ENCODE results near the gene EXD3.

The EXD3 gene

DNA sequence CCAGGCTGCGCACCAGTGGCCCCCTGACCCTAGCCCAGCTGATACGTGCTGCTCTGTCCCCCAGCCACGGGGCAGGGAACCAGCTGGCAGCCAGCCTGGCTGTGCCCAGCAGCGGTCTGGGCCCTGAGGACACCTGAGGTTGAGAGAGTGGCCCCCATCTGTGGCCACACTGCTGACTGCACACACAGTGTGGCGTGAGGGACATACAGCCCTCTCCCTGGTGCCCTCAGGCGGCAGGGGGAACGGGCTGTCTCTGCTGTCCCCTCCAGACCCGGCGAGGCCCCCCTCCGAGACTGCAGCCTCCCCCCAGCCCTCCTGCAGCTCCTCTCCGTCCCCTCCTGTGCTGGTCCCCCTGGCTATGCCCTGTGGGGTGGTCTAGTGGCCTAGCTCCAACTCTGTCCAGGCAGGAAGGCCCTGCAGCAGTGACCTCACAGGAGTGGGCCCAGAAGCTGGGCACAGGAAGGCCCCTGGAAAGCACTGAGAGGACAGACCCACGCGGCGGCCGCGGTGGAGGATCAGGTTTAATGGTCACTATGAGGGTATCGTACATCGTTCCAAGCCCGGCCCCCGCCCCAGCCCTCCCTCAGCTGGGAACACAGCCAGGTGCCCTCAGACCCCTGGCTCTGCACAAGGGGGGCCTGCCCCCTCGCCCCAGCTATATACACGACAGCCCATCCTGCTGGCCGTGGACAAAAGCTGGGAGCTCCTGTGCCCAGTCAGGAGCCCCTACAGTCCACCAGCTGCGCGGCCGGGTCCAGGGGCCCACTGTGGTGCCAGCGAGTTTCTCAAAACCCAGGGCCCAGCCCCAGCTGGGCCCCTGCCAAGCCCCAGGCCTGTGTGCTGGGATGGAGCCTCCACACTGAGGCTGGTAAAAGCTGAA lies 25.0 kb upstream of the EXD3 start:
- H3K4me3 ChIP-seq (ENCODE audit: low read depth, low read length) = no peak overlapping the region
- TF ChIP-seq, protein P1, sequence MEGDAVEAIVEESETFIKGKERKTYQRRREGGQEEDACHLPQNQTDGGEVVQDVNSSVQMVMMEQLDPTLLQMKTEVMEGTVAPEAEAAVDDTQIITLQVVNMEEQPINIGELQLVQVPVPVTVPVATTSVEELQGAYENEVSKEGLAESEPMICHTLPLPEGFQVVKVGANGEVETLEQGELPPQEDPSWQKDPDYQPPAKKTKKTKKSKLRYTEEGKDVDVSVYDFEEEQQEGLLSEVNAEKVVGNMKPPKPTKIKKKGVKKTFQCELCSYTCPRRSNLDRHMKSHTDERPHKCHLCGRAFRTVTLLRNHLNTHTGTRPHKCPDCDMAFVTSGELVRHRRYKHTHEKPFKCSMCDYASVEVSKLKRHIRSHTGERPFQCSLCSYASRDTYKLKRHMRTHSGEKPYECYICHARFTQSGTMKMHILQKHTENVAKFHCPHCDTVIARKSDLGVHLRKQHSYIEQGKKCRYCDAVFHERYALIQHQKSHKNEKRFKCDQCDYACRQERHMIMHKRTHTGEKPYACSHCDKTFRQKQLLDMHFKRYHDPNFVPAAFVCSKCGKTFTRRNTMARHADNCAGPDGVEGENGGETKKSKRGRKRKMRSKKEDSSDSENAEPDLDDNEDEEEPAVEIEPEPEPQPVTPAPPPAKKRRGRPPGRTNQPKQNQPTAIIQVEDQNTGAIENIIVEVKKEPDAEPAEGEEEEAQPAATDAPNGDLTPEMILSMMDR (IDR thresholded peaks at IDR 0.05; ENCODE audit: low read depth, low read length) = no peak

DNA sequence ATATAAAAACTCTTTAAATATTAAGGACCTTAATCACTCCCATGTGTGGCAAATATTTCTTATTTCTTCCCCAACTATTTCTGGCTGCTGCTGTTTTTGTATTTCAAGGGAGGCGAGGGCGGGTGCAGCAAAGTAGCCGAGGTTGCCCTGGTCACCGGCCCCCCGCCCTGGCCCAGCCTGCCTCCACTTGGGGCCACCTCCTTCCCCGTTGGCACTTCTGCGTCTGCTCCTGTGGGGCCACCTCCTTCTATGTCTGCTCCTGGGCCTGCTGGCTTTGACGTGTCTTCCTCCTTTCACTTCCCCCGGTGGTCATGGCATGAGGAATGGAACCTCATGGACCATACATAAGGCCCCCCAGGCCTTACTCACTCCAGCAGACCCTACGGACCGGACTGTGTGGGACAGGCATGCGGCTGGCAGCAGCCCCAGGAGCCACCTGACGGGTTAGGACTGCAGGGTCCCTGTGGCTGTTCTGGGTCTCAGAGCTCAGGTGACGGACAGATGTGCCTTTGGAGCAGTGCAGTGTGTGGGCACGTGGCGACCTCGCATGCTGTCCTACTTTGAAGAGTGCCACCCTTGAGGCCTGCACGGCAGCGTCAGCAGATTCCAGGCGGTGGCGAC lies 24.0 kb upstream of the EXD3 start:
- TF ChIP-seq, protein P1 (IDR thresholded peaks at IDR 0.05; ENCODE audit: low read depth, low read length) = no peak
- no peak overlapping the region for H3K4me3 ChIP-seq (ENCODE audit: low read depth, low read length)

DNA sequence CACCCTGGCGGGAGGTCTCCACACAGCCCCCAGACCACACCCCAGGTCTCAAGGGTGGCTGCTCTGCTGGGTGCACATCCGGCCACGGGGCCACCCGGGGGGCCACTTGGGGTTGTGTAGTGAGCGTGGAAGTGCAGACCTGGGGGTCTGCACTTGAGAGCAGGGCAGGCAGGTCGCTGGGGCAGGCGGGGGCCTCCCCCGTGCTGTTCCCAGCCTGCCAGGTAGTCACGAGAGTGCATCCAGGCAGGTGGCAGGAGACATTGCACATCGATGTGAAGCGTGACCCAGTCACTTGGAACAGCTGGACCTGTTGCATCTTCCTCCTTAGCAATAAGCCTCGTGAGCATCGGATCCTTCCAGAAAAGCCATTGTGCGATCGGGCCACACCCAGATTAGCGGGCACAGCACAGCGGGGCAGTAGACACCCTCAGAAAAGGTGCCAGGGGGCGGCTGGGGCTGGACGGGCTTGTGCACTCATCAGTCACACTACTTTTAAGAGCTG lies 23.0 kb upstream of the EXD3 start:
- no peak overlapping the region for H3K4me3 ChIP-seq (ENCODE audit: low read depth, low read length)
- TF ChIP-seq, protein P1 (IDR thresholded peaks at IDR 0.05; ENCODE audit: low read depth, low read length) = no peak

DNA sequence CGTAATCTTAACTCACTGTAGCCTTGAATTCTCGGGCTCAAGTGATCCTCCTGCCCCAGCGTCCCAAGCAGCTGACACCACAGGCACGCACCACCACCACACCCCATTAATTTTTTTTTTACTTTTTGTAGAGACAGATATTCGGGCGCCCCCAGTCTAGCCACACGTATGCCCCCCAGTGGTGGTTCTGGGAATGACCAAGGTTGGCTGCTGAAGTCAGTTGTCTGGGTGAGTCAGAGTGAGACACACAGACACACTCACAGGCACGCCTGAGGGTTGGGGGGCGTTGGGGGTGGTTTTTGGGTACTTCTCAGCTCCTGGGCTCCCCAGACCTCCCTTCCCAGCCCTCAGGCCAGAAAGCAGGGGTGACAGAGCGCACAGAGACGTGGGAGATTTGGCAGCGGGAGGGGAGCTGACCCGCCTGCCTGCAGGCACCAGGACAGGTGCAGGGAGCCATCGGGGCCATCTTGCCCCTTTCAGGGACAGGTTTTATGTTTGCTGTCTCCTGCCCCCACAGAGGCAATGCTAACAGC lies 22.4 kb upstream of the EXD3 start:
- no peak overlapping the region for H3K4me3 ChIP-seq (ENCODE audit: low read depth, low read length)
- TF ChIP-seq, protein P1 (IDR thresholded peaks at IDR 0.05; ENCODE audit: low read depth, low read length) = peak; percentile 84

DNA sequence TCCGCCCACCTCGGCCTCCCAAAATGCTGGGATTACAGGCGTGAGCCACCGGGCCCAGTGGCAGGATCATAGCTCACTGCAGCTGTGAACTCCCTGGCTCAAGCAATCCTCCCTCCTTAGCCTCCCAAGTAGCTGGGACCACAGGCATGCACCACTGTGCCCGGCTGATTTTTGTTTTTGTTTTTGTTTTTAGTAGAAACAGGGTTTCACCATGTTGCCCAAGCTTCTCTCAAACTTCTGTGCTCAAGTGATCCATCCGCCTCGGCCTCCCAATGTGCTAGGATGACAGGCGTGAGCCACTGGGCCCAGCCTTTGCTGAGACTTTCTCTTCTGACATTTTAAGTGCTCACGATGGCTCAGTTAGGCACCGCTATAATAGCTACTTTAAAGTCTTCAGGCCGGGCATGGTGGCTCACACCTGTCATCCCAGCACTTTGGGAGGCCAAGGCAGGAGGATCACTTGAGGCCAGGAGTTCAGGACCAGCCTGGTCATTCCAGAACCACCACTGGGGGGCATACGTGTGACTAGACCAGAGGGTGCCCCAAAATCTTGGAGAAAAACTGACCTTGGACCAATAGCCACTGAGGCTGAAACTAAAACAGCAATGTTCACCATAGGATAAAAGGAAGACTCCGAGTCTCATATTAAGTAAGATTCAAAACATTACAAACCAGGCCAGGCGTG lies 21.3 kb upstream of the EXD3 start:
- TF ChIP-seq, protein P1 (IDR thresholded peaks at IDR 0.05; ENCODE audit: low read depth, low read length) = no peak
- no peak overlapping the region for H3K4me3 ChIP-seq (ENCODE audit: low read depth, low read length)

DNA sequence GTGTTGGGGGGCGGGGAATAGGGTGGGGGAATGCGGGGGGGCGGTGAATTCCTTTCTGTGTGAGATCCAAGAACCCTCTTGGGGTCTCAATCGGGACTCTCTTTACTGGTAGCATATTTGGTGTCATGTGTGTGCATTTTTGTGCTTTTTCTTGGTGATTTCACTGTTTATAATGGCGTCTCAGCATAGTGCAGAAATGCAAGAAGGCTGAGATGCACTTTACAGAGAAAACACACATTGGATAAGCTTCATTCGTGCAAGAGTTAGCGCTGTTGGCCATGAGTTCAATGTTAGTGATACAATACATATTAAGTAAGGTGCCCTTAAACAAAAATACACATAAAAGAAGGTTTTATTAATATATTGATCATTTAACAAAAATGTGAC lies 19.0 kb upstream of the EXD3 start:
- H3K4me3 ChIP-seq (ENCODE audit: low read depth, low read length) = no peak overlapping the region
- TF ChIP-seq, protein P1 (IDR thresholded peaks at IDR 0.05; ENCODE audit: low read depth, low read length) = no peak

Data from WI38 (cell line).